Measurements from ENCODE around the gene MARCHF3.
"Not testable (repeated sequence)": the region's sequence is repeated elsewhere in the genome, so short reads cannot be mapped to it uniquely, and the experiment has no call there.

Gene MARCHF3

GRCh38 chr5:127007522-127007921 is 22.8 kb downstream of the MARCHF3 start:
- no peak for DNase-seq (ENCODE audit: extremely low read depth, low read depth)
- H3K4me3 ChIP-seq (replicated peaks; ENCODE audit: low read depth, low read length), result no peak overlapping the region
- no peak for TF ChIP-seq CTCF (IDR thresholded peaks at IDR 0.05; ENCODE audit: low read depth, low read length, missing control alignments)

GRCh38 chr5:127006744-127007143 is 23.6 kb downstream of the MARCHF3 start:
- TF ChIP-seq CTCF (IDR thresholded peaks at IDR 0.05; ENCODE audit: low read depth, low read length, missing control alignments), result no peak
- H3K4me3 ChIP-seq (replicated peaks; ENCODE audit: low read depth, low read length), result no peak overlapping the region
- DNase-seq (ENCODE audit: extremely low read depth, low read depth), result no peak

GRCh38 chr5:127005282-127005681 is 25.1 kb downstream of the MARCHF3 start:
- not testable (repeated sequence) for DNase-seq (ENCODE audit: extremely low read depth, low read depth); H3K4me3 ChIP-seq (replicated peaks; ENCODE audit: low read depth, low read length)

- no peak for DNase-seq (ENCODE audit: extremely low read depth, low read depth)
- TF ChIP-seq CTCF (IDR thresholded peaks at IDR 0.05; ENCODE audit: low read depth, low read length, missing control alignments), result no peak
- no peak overlapping the region for H3K4me3 ChIP-seq (replicated peaks; ENCODE audit: low read depth, low read length)
These were observed 25.6 kb downstream of the MARCHF3 start for GRCh38 chr5:127004721-127005120.

- no peak for TF ChIP-seq CTCF (IDR thresholded peaks at IDR 0.05; ENCODE audit: low read depth, low read length, missing control alignments)
- no peak for DNase-seq (ENCODE audit: extremely low read depth, low read depth)
- H3K4me3 ChIP-seq (replicated peaks; ENCODE audit: low read depth, low read length), result no peak overlapping the region
These were observed 26.4 kb downstream of the MARCHF3 start for GRCh38 chr5:127003798-127004495.

- no peak for DNase-seq (ENCODE audit: extremely low read depth, low read depth)
- TF ChIP-seq CTCF (IDR thresholded peaks at IDR 0.05; ENCODE audit: low read depth, low read length, missing control alignments), result no peak
- no peak overlapping the region for H3K4me3 ChIP-seq (replicated peaks; ENCODE audit: low read depth, low read length)
These were observed 28.0 kb downstream of the MARCHF3 start for GRCh38 chr5:127002390-127002789.

GRCh38 chr5:127001621-127002296 is 28.6 kb downstream of the MARCHF3 start:
- DNase-seq (ENCODE audit: extremely low read depth, low read depth), result no peak
- no peak for TF ChIP-seq CTCF (IDR thresholded peaks at IDR 0.05; ENCODE audit: low read depth, low read length, missing control alignments)
- H3K4me3 ChIP-seq (replicated peaks; ENCODE audit: low read depth, low read length), result no peak overlapping the region

Data from HFF-Myc (cell line).